H1 (cell line): ENCODE measurements around the gene EBF3. TPM values are rescaled to one million over a fixed set of nuclear protein-coding genes. Genes with fewer than 3 reads are reported as not detected.

Source experiments
- CTCF ChIA-PET: fragments of 300-600 bp; sonication (Branson Sonifier 250); formaldehyde crosslinking; loops from one replicate; lab custom pipeline; 2021; ENCODE audit not compliant: partially characterized antibody; lab: Charles Lee
- POLR2A ChIA-PET: fragments of 300-600 bp; sonication (Branson Sonifier 250); formaldehyde crosslinking; loops from one replicate; lab custom pipeline; 2021; ENCODE audit warnings: inconsistent platforms; ENCODE audit not compliant: partially characterized antibody; lab: Charles Lee
- DNase-seq, 2 experiments: peaks; one replicate each; pipeline versions ENCODE4 v3.0.0 to v3.0.0-alpha.2; 2010 to 2022; ENCODE audit warnings: low spot score in 2 of 2, low read depth in 1 of 2, mixed read lengths in 1 of 2
- FAIRE-seq: peaks from 2 replicates; lab custom pipeline; 2011; peaks lifted over from hg19 to GRCh38; lab: Jason Lieb, UNC
- H2AFZ ChIP-seq: 2 replicates; pipeline ENCODE4 v1.8.1; 2012; ENCODE audit warnings: low read length, inconsistent platforms
- H2AK5ac ChIP-seq: 2 replicates; pipeline ENCODE4 v1.6.1; 2013; ENCODE audit warnings: low read depth, low read length
- H2BK120ac ChIP-seq: replicated peaks from 2 replicates; pipeline ENCODE3; 2013; ENCODE audit warnings: low read depth, low read length, inconsistent platforms
- H2BK12ac ChIP-seq: 2 replicates; pipeline ENCODE4 v1.6.1; 2013; ENCODE audit warnings: low read depth, low read length
- H2BK15ac ChIP-seq: 2 replicates; pipeline ENCODE4 v1.6.1; 2013; ENCODE audit warnings: low read length
- H2BK20ac ChIP-seq: 2 replicates; pipeline ENCODE4 v1.6.1; 2013; ENCODE audit warnings: low read length
- H2BK5ac ChIP-seq: 2 replicates; pipeline ENCODE4 v1.6.1; 2013; ENCODE audit warnings: low read depth, low read length
- H3K14ac ChIP-seq: 2 replicates; pipeline ENCODE4 v1.6.1; 2013; ENCODE audit warnings: inconsistent platforms; ENCODE audit not compliant: insufficient read length
- H3K18ac ChIP-seq: 2 replicates; pipeline ENCODE4 v1.6.1; 2013; ENCODE audit warnings: low read length; ENCODE audit errors: extremely low read depth
- H3K23ac ChIP-seq: 2 replicates; pipeline ENCODE4 v1.6.1; 2013; ENCODE audit warnings: inconsistent platforms; ENCODE audit not compliant: insufficient read length
- H3K23me2 ChIP-seq: 2 replicates; pipeline ENCODE4 v1.6.1; 2013; ENCODE audit warnings: low read depth, low read length
- H3K27ac ChIP-seq: 2 replicates; pipeline ENCODE4 v1.6.1; 2011; ENCODE audit warnings: low read depth, low read length, inconsistent platforms
- H3K27me3 ChIP-seq, 4 experiments: replicated peaks in 1 of 4; 1 replicate in 1 of 4; 2 replicates in 3 of 4; pipeline versions ENCODE4 v1.6.1 to v1.8.1; 2011 to 2013; ENCODE audit warnings: low read length in 3 of 4, mild to moderate bottlenecking in 3 of 4, inconsistent platforms in 2 of 4, mixed read lengths in 2 of 4, moderate library complexity in 1 of 4; ENCODE audit not compliant: control insufficient read depth in 3 of 4, insufficient read depth in 3 of 4; ENCODE audit errors: extremely low read depth in 1 of 4
- H3K36me3 ChIP-seq, 4 experiments: 2 replicates each; pipeline versions ENCODE4 v1.6.1 to v1.8.1; 2011 to 2013; ENCODE audit warnings: mild to moderate bottlenecking in 4 of 4, low read length in 3 of 4, moderate library complexity in 2 of 4, control low read depth in 1 of 4, inconsistent platforms in 1 of 4; ENCODE audit not compliant: insufficient read depth in 4 of 4, control insufficient read depth in 2 of 4
- H3K4ac ChIP-seq: replicated peaks from 2 replicates; pipeline ENCODE3; 2013; ENCODE audit warnings: low read length, low read depth, mixed read lengths, inconsistent platforms; ENCODE audit not compliant: insufficient read length
- H3K4me1 ChIP-seq, 4 experiments: replicated peaks in 1 of 4; 1 replicate in 1 of 4; 2 replicates in 3 of 4; pipeline versions ENCODE4 v1.6.1 to v1.8.1; 2011 to 2013; ENCODE audit warnings: low read length in 3 of 4, inconsistent platforms in 2 of 4, mixed read lengths in 1 of 4; ENCODE audit not compliant: insufficient read depth in 4 of 4, control insufficient read depth in 3 of 4
- H3K4me2 ChIP-seq, 2 experiments: 2 replicates each; pipeline versions ENCODE4 v1.6.1 to v1.8.1; 2011 to 2013; ENCODE audit warnings: low read depth in 2 of 2, low read length in 2 of 2, control low read depth in 1 of 2, inconsistent platforms in 1 of 2, mild to moderate bottlenecking in 1 of 2; ENCODE audit not compliant: insufficient read depth in 1 of 2
- H3K4me3 ChIP-seq, 4 experiments: fragments of 200-600, 300-600 bp in 1 of 4; sonication (generic), shearing (Covaris generic), sonication (Bioruptor Twin) in 1 of 4; 2 replicates each; pipeline versions ENCODE4 v1.5.1 to v1.8.1; 2011 to 2016; ENCODE audit warnings: low read length in 4 of 4, low read depth in 3 of 4, control low read depth in 2 of 4, inconsistent platforms in 2 of 4, mild to moderate bottlenecking in 2 of 4, mixed read lengths in 1 of 4, moderate library complexity in 1 of 4; ENCODE audit not compliant: insufficient read depth in 2 of 4; ENCODE audit errors: extremely low read depth in 1 of 4
- H3K56ac ChIP-seq: replicated peaks from 2 replicates; pipeline ENCODE3; 2013; ENCODE audit warnings: low read depth, mild to moderate bottlenecking, mixed read lengths, low read length, inconsistent platforms; ENCODE audit not compliant: insufficient read length
- H3K79me1 ChIP-seq: 2 replicates; pipeline ENCODE4 v1.6.1; 2013; ENCODE audit warnings: low read depth, low read length, control low read depth
- H3K79me2 ChIP-seq, 2 experiments: 2 replicates each; pipeline versions ENCODE4 v1.6.1 to v1.8.1; 2012 to 2013; ENCODE audit warnings: low read length in 2 of 2, mild to moderate bottlenecking in 2 of 2, inconsistent platforms in 1 of 2; ENCODE audit not compliant: insufficient read depth in 2 of 2, control insufficient read depth in 1 of 2
- H3K9ac ChIP-seq, 4 experiments: replicated peaks in 1 of 4; 1 replicate in 1 of 4; 2 replicates in 3 of 4; pipeline versions ENCODE4 v1.6.1 to v1.8.1; 2011 to 2013; ENCODE audit warnings: low read depth in 3 of 4, low read length in 3 of 4, control low read depth in 2 of 4, mild to moderate bottlenecking in 2 of 4, moderate library complexity in 2 of 4, inconsistent platforms in 1 of 4; ENCODE audit errors: extremely low read depth in 1 of 4
- H3K9me3 ChIP-seq, 2 experiments: 2 replicates each; pipeline versions ENCODE4 v1.6.1 to v1.8.1; 2012 to 2013; ENCODE audit warnings: mild to moderate bottlenecking in 2 of 2, moderate library complexity in 2 of 2, control low read depth in 1 of 2, inconsistent platforms in 1 of 2, low read depth in 1 of 2, low read length in 1 of 2, mixed read lengths in 1 of 2; ENCODE audit not compliant: insufficient read depth in 2 of 2
- H4K20me1 ChIP-seq, 2 experiments: replicated peaks in 1 of 2; 2 replicates each; pipeline versions ENCODE3 to v1.8.1; 2011 to 2013; ENCODE audit warnings: inconsistent platforms in 2 of 2, low read length in 2 of 2, mild to moderate bottlenecking in 1 of 2; ENCODE audit not compliant: insufficient read depth in 2 of 2, control insufficient read depth in 1 of 2
- H4K5ac ChIP-seq: 2 replicates; pipeline ENCODE4 v1.6.1; 2013; ENCODE audit warnings: low read length, low read depth, mixed read lengths, inconsistent platforms; ENCODE audit not compliant: insufficient read length
- H4K8ac ChIP-seq: 2 replicates; pipeline ENCODE4 v1.8.0; 2013; ENCODE audit warnings: mild to moderate bottlenecking, moderate library complexity, low read length, inconsistent platforms; ENCODE audit not compliant: insufficient read depth; ENCODE audit errors: extremely low read depth
- H4K91ac ChIP-seq: replicated peaks from 2 replicates; pipeline ENCODE3; 2013; ENCODE audit warnings: low read length, mixed read lengths, inconsistent platforms; ENCODE audit not compliant: insufficient read length
- ATF3 ChIP-seq: IDR thresholded peaks from 2 replicates; pipeline ENCODE4 v1.6.1; 2011; ENCODE audit warnings: low read depth, mild to moderate bottlenecking, low read length; ENCODE audit not compliant: insufficient read depth
- CTBP2 ChIP-seq: IDR thresholded peaks from 2 replicates; pipeline ENCODE4 v1.7.0; 2011; ENCODE audit warnings: borderline replicate concordance, mild to moderate bottlenecking, moderate library complexity, mixed read lengths, low read length; ENCODE audit not compliant: insufficient read depth, insufficient read length
- HDAC6 ChIP-seq: IDR thresholded peaks from one replicate; pipeline ENCODE4 v1.7.1; 2012; ENCODE audit warnings: low read depth, mild to moderate bottlenecking, inconsistent platforms, low read length, moderate library complexity
- JUND ChIP-seq: IDR thresholded peaks from 2 replicates; pipeline ENCODE4 v1.6.1; 2011; ENCODE audit warnings: mild to moderate bottlenecking, improper control_type of control experiment, low read length
- MAFK ChIP-seq: IDR thresholded peaks from 2 replicates; pipeline ENCODE4 v1.6.1; 2012; ENCODE audit warnings: low read depth, mild to moderate bottlenecking, improper control_type of control experiment, low read length
- NRF1 ChIP-seq: IDR thresholded peaks from 2 replicates; pipeline ENCODE4 v1.6.1; 2011; ENCODE audit warnings: mild to moderate bottlenecking, low read depth, low read length, improper control_type of control experiment
- RNF2 ChIP-seq: fragments of 200-900, 300-1000 bp; sonication (generic); IDR thresholded peaks from 2 replicates; pipeline ENCODE4 v1.7.1; 2016; ENCODE audit warnings: borderline replicate concordance, low read depth, mild to moderate bottlenecking, antibody characterized with exemption, low read length; ENCODE audit not compliant: poor library complexity, severe bottlenecking; ENCODE audit errors: missing control alignments
- RXRA ChIP-seq: IDR thresholded peaks from 2 replicates; pipeline ENCODE4 v1.6.1; 2011; ENCODE audit warnings: low read depth, mild to moderate bottlenecking, low read length, moderate library complexity; ENCODE audit not compliant: insufficient read depth
- SRF ChIP-seq: IDR thresholded peaks from 2 replicates; pipeline ENCODE4 v1.6.1; 2011; ENCODE audit warnings: mild to moderate bottlenecking, low read depth, low read length, moderate library complexity
- TAF1 ChIP-seq: IDR thresholded peaks from 2 replicates; pipeline ENCODE4 v1.6.1; 2011; ENCODE audit warnings: mild to moderate bottlenecking, low read depth, low read length
- WGBS, 2 experiments: shearing (Covaris generic) in 1 of 2; methylation state at CpG; one replicate each; pipeline versions ENCODE4 v1.1.6 to v1.1.7; 2013 to 2015; ENCODE audit warnings: low lambda C conversion rate in 2 of 2, mixed read lengths in 2 of 2, inconsistent platforms in 1 of 2, low coverage in 1 of 2, missing lambda C conversion rate in 1 of 2; ENCODE audit not compliant: insufficient replicate concordance in 2 of 2, insufficient coverage in 1 of 2, insufficient read length in 1 of 2; ENCODE audit errors: extremely low coverage in 1 of 2, missing lambda C conversion rate in 1 of 2; 5-methylcytosine and 5-hydroxymethylcytosine counted together
- polyA plus RNA-seq, 7 experiments: library from polyadenylated mRNA; depleted of rRNA in 3 of 7; stranded (reverse) in 5 of 7; unstranded in 2 of 7; fragments of >200 nt in 5 of 7; fragments of 200-250 nt in 2 of 7; gene quantifications; 1 replicate in 5 of 7; 2 replicates in 1 of 7; 4 replicates in 1 of 7; pipeline versions ENCODE4 v1.2.1 to v1.2.3, GENCODE V29; 2011 to 2013; ENCODE audit warnings: missing spikeins in 2 of 7, mixed read lengths in 2 of 7
- total RNA-seq: library from RNA; stranded (reverse); fragmentation: NEBNext Ultra II Directional; extraction: Animal tissue kit (Norgen Biotek cat#: 25700); gene quantifications from 2 replicates; pipeline ENCODE4 v1.2.1, GENCODE V29; 2021

EBF3 gene
- total and polyA plus RNA-seq, 2 of the 8 experiments (the other 6 are each of a cell fraction or from before 2014, with no cell fraction given): 0.08 to 0.26 TPM

GRCh38 chr10:129796710-129797420 lies 167.2 kb downstream of the EBF3 start:
- no peak overlapping the region for H4K91ac ChIP-seq
- FAIRE-seq: no peak
- H2BK15ac ChIP-seq: no peak overlapping the region
- ChIA-PET POLR2A (no interaction called here), CTCF (no interaction called here)
- no peak overlapping the region for H2AFZ ChIP-seq
- DNase-seq: no peak
- no peak overlapping the region for H3K14ac ChIP-seq
- H2BK120ac ChIP-seq: no peak overlapping the region
- no peaks in the 10 kb centered on the region for H3K27me3 ChIP-seq
- H3K4me1 ChIP-seq: no peaks in the 10 kb centered on the region; a peak in 2 of 7 replicates
- H2AK5ac ChIP-seq: no peak overlapping the region
- H3K18ac ChIP-seq: no peak overlapping the region
- H3K79me2 ChIP-seq: no peaks in the 10 kb centered on the region
- no peaks in the 10 kb centered on the region for H3K79me1 ChIP-seq
- H3K4me3 ChIP-seq: no peak overlapping the region
- H3K4me2 ChIP-seq: no peak overlapping the region
- TF ChIP-seq HDAC6 (no peak), ATF3 (no peak), RNF2 (no peak), MAFK (no peak), SRF (no peak), JUND (no peak), TAF1 (no peak), RXRA (no peak), NRF1 (no peak), CTBP2 (no peak)
- no peak overlapping the region for H3K27ac ChIP-seq
- no peak overlapping the region for H2BK12ac ChIP-seq
- H2BK20ac ChIP-seq: no peak overlapping the region
- H4K20me1 ChIP-seq: no peaks in the 10 kb centered on the region
- no peaks in the 10 kb centered on the region for H3K36me3 ChIP-seq
- H3K56ac ChIP-seq: no peak overlapping the region
- no peak overlapping the region for H3K23ac ChIP-seq
- no peak overlapping the region for H4K5ac ChIP-seq
- no peak overlapping the region for H3K9ac ChIP-seq
- H3K4ac ChIP-seq: no peak overlapping the region
- no peak overlapping the region for H4K8ac ChIP-seq
- H2BK5ac ChIP-seq: no peak overlapping the region
- peaks cover 2% of the 10 kb centered on the region; the same call in 1 of the 2 replicates for H3K23me2 ChIP-seq
- no peaks in the 10 kb centered on the region for H3K9me3 ChIP-seq
- 87% methylated on average over 9 of the region's 14 CpGs; no CpG with 5 or more reads in 1 of the 2 experiments for WGBS, 2 experiments
